ENCODE results near the gene ASTN2.

DNA sequence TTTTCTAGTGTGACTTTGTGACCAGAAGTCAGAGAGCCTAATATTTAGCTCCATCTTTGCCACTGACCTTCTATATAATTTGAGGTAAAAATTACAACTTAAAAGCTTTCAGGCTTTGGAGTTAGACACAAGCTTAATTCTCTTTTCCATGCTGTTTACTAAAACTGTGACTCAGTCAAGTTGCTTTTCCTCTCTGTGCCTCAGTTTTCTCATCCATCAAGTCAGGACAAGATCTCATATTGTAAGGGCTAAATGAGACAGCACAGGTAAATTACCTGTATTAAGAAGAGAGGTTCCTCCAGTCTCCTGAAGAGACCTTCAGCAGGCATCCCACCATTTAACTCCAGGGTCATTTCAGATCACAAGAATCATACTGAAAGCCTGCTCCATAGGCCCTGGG lies 339.2 kb downstream of the ASTN2 start:
- TF ChIP-seq ATF3 (IDR thresholded peaks at IDR 0.05) (no peak), ATF3 (CRISPR knock-in tag; conservative IDR thresholded peaks at IDR 0.05) (no peak), ATF2 (CRISPR knock-in tag; IDR thresholded peaks at IDR 0.05) (no peak)
- TF ChIP-seq, protein P1, sequence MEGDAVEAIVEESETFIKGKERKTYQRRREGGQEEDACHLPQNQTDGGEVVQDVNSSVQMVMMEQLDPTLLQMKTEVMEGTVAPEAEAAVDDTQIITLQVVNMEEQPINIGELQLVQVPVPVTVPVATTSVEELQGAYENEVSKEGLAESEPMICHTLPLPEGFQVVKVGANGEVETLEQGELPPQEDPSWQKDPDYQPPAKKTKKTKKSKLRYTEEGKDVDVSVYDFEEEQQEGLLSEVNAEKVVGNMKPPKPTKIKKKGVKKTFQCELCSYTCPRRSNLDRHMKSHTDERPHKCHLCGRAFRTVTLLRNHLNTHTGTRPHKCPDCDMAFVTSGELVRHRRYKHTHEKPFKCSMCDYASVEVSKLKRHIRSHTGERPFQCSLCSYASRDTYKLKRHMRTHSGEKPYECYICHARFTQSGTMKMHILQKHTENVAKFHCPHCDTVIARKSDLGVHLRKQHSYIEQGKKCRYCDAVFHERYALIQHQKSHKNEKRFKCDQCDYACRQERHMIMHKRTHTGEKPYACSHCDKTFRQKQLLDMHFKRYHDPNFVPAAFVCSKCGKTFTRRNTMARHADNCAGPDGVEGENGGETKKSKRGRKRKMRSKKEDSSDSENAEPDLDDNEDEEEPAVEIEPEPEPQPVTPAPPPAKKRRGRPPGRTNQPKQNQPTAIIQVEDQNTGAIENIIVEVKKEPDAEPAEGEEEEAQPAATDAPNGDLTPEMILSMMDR (IDR thresholded peaks at IDR 0.05 in 2 of 3, conservative IDR thresholded peaks at IDR 0.05 in 1 of 3; ENCODE audit: insufficient read depth in 2 of 3, low read depth in 1 of 3, low read length in 3 of 3) = no peak

Data from K562 (cell line).